PC-3 (cell line): Measurements from ENCODE around the gene RDM1. TPM values are rescaled to one million over a fixed set of nuclear protein-coding genes. Genes with fewer than 3 reads are reported as not detected.

Source experiments
- ATAC-seq: fragments of 200-7000 bp; cut with Tn5 transposase; 2 replicates; pipeline ENCODE4 v1.9.1; 2020; ENCODE audit warnings: mild to moderate bottlenecking, moderate library complexity
- BruUV-seq: library from RNA; stranded (reverse); fragments of 400-500 nt; replicated peaks from 2 replicates; lab custom pipeline; 2021; lab: Mats Ljungman, UMichigan
- CTCF ChIA-PET: fragments of 300-600 bp; sonication (Branson Sonifier 250); formaldehyde crosslinking; loops from one replicate; lab custom pipeline; 2022; ENCODE audit warnings: antibody characterized with exemption; lab: Charles Lee
- POLR2A ChIA-PET: fragments of 300-600 bp; sonication (Branson Sonifier 250); formaldehyde crosslinking; loops from one replicate; lab custom pipeline; 2022; ENCODE audit warnings: antibody characterized with exemption; ENCODE audit not compliant: unreplicated experiment; lab: Charles Lee
- DNase-seq: peaks from one replicate; pipeline ENCODE4 v3.0.0-alpha.2; 2015
- H2AFZ ChIP-seq: fragments of 300-600 bp; sonication (generic); 2 replicates; pipeline ENCODE4 v1.6.0; 2016; ENCODE audit warnings: antibody characterized with exemption, low read length
- H3F3A ChIP-seq: fragments of 300-600 bp; sonication (generic); one replicate; pipeline ENCODE4 v1.6.0; 2017; ENCODE audit warnings: antibody characterized with exemption, low read length, control low read depth, mild to moderate bottlenecking; ENCODE audit not compliant: unreplicated experiment
- H3K27ac ChIP-seq: fragments of 300-600 bp; sonication (generic); 2 replicates; pipeline ENCODE4 v1.5.1; 2016; ENCODE audit warnings: mild to moderate bottlenecking, low read length
- H3K27me3 ChIP-seq: fragments of 300-600 bp; sonication (generic); 2 replicates; pipeline ENCODE4 v1.6.1; 2016; ENCODE audit warnings: low read length, mixed read lengths
- H3K36me3 ChIP-seq: fragments of 300-600 bp; sonication (generic); 2 replicates; pipeline ENCODE4 v1.6.1; 2016; ENCODE audit warnings: low read depth, mixed run types, low read length, mixed read lengths
- H3K4me1 ChIP-seq: fragments of 300-600 bp; sonication (generic); 2 replicates; pipeline ENCODE4 v1.5.1; 2016; ENCODE audit warnings: low read length; ENCODE audit not compliant: insufficient read depth
- H3K4me2 ChIP-seq: fragments of 300-600 bp; sonication (generic); 2 replicates; pipeline ENCODE4 v1.6.0; 2016; ENCODE audit warnings: low read length
- H3K4me3 ChIP-seq: fragments of 300-600 bp; sonication (generic); 2 replicates; pipeline ENCODE4 v1.5.1; 2016; ENCODE audit warnings: mild to moderate bottlenecking, low read length, mixed read lengths
- H3K79me2 ChIP-seq: fragments of 300-600 bp; sonication (generic); 2 replicates; pipeline ENCODE4 v1.6.1; 2017; ENCODE audit warnings: low read length, mixed read lengths
- H3K9ac ChIP-seq: fragments of 300-600 bp; sonication (generic); 2 replicates; pipeline ENCODE4 v1.6.0; 2016; ENCODE audit warnings: mild to moderate bottlenecking, low read length
- H3K9me2 ChIP-seq: fragments of 300-600 bp; sonication (generic); replicated peaks from 2 replicates; pipeline ENCODE4 v1.6.1; 2016; ENCODE audit warnings: mixed run types, low read length, mixed read lengths
- H3K9me3 ChIP-seq: fragments of 300-600 bp; sonication (generic); 2 replicates; pipeline ENCODE4 v1.6.1; 2016; ENCODE audit warnings: low read length, mixed read lengths
- H4K20me1 ChIP-seq: fragments of 300-600 bp; sonication (generic); 2 replicates; pipeline ENCODE4 v1.6.1; 2016; ENCODE audit warnings: low read length, mixed read lengths
- EZH2 ChIP-seq: fragments of 300-600 bp; sonication (generic); IDR thresholded peaks from one replicate; pipeline ENCODE4 v1.6.1; 2017; ENCODE audit warnings: antibody characterized with exemption, mild to moderate bottlenecking, low read length; ENCODE audit not compliant: unreplicated experiment
- EZH2phosphoT487 ChIP-seq: fragments of 300-600 bp; sonication (generic); IDR thresholded peaks from 2 replicates; pipeline ENCODE4 v1.6.1; 2018; ENCODE audit warnings: mild to moderate bottlenecking, antibody characterized with exemption, low read length, borderline replicate concordance
- intact Hi-C: fragments of 100-400 bp; cut with micrococcal nuclease; formaldehyde crosslinking; loops from 2 replicates; pipeline ENCODE4 v1.9.0; 2023
- total RNA-seq: library from RNA; depleted of rRNA; stranded (reverse); fragments of >200 nt; gene quantifications from 2 replicates; pipeline ENCODE4 v1.2.3, GENCODE V29; 2014
- TF ChIP-seq, protein P1 (sequence below): fragments of 300-600 bp; sonication (generic); conservative IDR thresholded peaks from 2 replicates; pipeline ENCODE4 v1.5.1; 2017; ENCODE audit warnings: antibody characterized with exemption, low read depth, mild to moderate bottlenecking, low read length

Gene RDM1
- total RNA-seq, 1 experiment from 2014 or later = 2.0 TPM

DNA sequence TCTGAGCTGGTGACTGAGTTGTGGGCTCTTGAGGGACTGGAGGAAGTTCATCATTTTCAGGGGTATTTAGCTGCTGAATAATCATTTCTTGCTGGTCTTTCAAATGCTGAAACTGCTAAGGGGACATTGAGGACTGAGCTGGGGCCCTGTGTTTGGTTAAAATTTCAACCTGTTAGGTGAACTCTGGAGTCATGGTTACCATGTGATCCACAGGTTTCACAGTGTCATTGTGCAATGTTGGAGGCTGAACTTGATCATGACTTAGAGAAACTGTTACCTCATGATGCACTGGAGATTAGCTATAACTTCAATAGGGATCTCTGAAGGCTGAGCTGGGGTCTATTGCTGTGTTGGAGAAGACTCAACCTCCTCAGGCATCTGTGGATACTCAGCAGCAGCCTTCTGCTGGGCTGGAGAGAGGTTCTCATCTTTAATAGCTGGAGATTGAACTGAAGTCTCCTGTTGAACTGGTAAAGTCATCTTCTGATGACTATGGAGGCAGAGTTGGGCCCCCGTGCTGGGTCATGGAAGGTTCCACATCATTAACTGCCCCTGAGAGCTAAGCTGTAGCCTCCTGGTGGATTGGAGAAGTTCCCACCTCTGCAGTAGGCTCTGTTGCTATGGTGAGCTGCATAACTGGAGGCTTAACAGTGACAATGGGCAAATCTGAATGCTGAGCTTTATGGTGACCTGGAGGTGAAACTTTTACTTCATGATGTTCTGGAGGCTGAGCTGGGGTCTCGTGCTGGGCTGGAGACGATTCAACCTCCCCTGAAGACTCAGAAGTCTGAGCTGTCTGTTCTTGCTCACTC lies 15.2 kb downstream of the RDM1 start:
- no peaks in the 10 kb centered on the region for H4K20me1 ChIP-seq
- DNase-seq (no peak), ATAC-seq (no peak)
- H3K9me2 ChIP-seq = no peaks in the 10 kb centered on the region
- ChIA-PET CTCF (no interaction called here), POLR2A (no interaction called here)
- no peaks in the 10 kb centered on the region for H3K27me3 ChIP-seq
- H3K4me1 ChIP-seq = no peaks in the 10 kb centered on the region
- TF ChIP-seq, protein P1, sequence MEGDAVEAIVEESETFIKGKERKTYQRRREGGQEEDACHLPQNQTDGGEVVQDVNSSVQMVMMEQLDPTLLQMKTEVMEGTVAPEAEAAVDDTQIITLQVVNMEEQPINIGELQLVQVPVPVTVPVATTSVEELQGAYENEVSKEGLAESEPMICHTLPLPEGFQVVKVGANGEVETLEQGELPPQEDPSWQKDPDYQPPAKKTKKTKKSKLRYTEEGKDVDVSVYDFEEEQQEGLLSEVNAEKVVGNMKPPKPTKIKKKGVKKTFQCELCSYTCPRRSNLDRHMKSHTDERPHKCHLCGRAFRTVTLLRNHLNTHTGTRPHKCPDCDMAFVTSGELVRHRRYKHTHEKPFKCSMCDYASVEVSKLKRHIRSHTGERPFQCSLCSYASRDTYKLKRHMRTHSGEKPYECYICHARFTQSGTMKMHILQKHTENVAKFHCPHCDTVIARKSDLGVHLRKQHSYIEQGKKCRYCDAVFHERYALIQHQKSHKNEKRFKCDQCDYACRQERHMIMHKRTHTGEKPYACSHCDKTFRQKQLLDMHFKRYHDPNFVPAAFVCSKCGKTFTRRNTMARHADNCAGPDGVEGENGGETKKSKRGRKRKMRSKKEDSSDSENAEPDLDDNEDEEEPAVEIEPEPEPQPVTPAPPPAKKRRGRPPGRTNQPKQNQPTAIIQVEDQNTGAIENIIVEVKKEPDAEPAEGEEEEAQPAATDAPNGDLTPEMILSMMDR = no peak
- no peak for TF ChIP-seq EZH2phosphoT487
- TF ChIP-seq EZH2 = no peak
- H3K9me3 ChIP-seq = no peaks in the 10 kb centered on the region
- H3F3A ChIP-seq = no peaks in the 10 kb centered on the region
- H3K79me2 ChIP-seq = no peaks in the 10 kb centered on the region
- no peaks in the 10 kb centered on the region for H3K36me3 ChIP-seq
- no peak overlapping the region for H3K9ac ChIP-seq
- H3K4me2 ChIP-seq = no peak overlapping the region
- no peak overlapping the region for H3K4me3 ChIP-seq
- intact Hi-C loops = no loop called here
- no TSS peak for BruUV-seq
- no peak overlapping the region for H2AFZ ChIP-seq
- H3K27ac ChIP-seq = no peak overlapping the region

DNA sequence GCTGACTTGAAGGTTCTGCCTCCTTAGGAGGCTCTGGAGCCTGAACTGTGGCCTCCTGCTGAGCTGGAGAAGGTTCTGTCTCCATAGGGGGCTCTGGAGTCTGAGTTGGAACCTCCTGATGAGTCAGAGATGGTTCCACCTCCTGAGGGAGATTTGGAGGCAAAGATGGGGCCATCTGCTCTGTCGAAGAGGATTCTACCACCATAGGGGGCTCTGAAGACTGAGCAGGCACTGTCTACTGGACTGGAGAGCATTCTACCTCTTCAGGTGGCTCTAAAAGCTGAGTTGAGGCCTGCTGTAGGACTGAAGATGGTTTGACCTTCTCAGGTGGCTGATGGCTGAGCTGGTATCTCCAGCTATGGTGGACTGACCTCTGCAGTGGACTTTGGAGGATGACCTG lies 16.2 kb downstream of the RDM1 start:
- TF ChIP-seq EZH2 (no peak), EZH2phosphoT487 (no peak)
- TF ChIP-seq, protein P1 = no peak
- no peaks in the 10 kb centered on the region for H4K20me1 ChIP-seq
- no peaks in the 10 kb centered on the region for H3K9me3 ChIP-seq
- no peak overlapping the region for H2AFZ ChIP-seq
- no TSS peak for BruUV-seq
- ChIA-PET POLR2A (no interaction called here), CTCF (no interaction called here)
- H3K9me2 ChIP-seq = no peaks in the 10 kb centered on the region
- no peaks in the 10 kb centered on the region for H3K36me3 ChIP-seq
- ATAC-seq (no peak), DNase-seq (no peak)
- no peak overlapping the region for H3K4me2 ChIP-seq
- no peaks in the 10 kb centered on the region for H3K27me3 ChIP-seq
- intact Hi-C loops = no loop called here
- no peak overlapping the region for H3K27ac ChIP-seq
- no peaks in the 10 kb centered on the region for H3K4me1 ChIP-seq
- no peaks in the 10 kb centered on the region for H3K79me2 ChIP-seq
- H3K9ac ChIP-seq = no peak overlapping the region
- H3K4me3 ChIP-seq = no peak overlapping the region
- H3F3A ChIP-seq = no peaks in the 10 kb centered on the region

DNA sequence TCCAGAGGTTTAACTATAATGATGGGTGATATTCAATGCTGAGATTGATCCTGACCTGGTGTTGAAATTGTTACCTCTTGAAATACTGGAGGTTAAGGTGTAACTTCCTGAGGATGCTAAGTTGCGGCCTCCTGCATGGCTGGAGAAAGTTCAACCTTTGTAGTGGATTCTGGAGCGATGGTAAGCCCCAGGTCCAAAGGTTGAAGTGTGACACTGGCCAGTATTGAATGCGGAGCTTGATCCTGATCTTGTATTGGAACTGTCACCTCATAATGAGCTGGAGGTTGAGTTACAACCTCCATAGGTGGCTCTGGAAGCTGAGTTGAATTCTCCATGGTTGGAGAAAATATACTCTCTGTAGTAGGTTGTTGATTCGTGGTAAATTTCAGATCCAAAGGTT lies 17.0 kb downstream of the RDM1 start:
- Histone ChIP-seq H4K20me1 (no peaks in the 10 kb centered on the region), H3F3A (no peaks in the 10 kb centered on the region), H3K4me2 (no peak overlapping the region), H3K9me3 (no peaks in the 10 kb centered on the region), H3K79me2 (no peaks in the 10 kb centered on the region), H3K9me2 (no peaks in the 10 kb centered on the region), H3K4me1 (no peaks in the 10 kb centered on the region), H3K36me3 (no peaks in the 10 kb centered on the region), H3K9ac (no peak overlapping the region), H2AFZ (no peak overlapping the region), H3K4me3 (no peak overlapping the region), H3K27me3 (no peaks in the 10 kb centered on the region), H3K27ac (no peak overlapping the region)
- DNase-seq = no peak
- POLR2A ChIA-PET = no interaction called here
- CTCF ChIA-PET = no interaction called here
- intact Hi-C loops = no loop called here
- TF ChIP-seq EZH2phosphoT487 = no peak
- TF ChIP-seq EZH2 = no peak
- TF ChIP-seq, protein P1 = no peak
- no peak for ATAC-seq
- BruUV-seq = no TSS peak
